GM12891 (cell line): ENCODE measurements around the gene C4orf17.
"Not testable (repeated sequence)": the region's sequence is repeated elsewhere in the genome, so short reads cannot be mapped to it uniquely, and the experiment has no call there.

Source experiments
- DNase-seq: peaks from one replicate; pipeline ENCODE4 v3.0.0; 2011; ENCODE audit warnings: low spot score; ENCODE audit not compliant: insufficient read length
- FAIRE-seq: peaks from 2 replicates; lab custom pipeline; 2011; peaks lifted over from hg19 to GRCh38; lab: Jason Lieb, UNC
- PAX5 ChIP-seq: IDR thresholded peaks from 2 replicates; pipeline ENCODE4 v1.6.1; 2011; ENCODE audit warnings: low read length, moderate library complexity, mild to moderate bottlenecking; ENCODE audit not compliant: insufficient read depth, severe bottlenecking
- POLR2A ChIP-seq: IDR thresholded peaks from 2 replicates; pipeline ENCODE4 v1.6.1; 2011; ENCODE audit warnings: low read depth, low read length, control low read depth
- POLR2AphosphoS5 ChIP-seq: IDR thresholded peaks from 2 replicates; pipeline ENCODE4 v1.6.1; 2011; ENCODE audit warnings: low read depth, low read length, control low read depth
- POU2F2 ChIP-seq: IDR thresholded peaks from 2 replicates; pipeline ENCODE4 v1.6.1; 2011; ENCODE audit warnings: low read depth, mild to moderate bottlenecking, control low read depth, low read length, moderate library complexity
- SPI1 ChIP-seq: IDR thresholded peaks from 2 replicates; pipeline ENCODE4 v1.6.1; 2011; ENCODE audit warnings: low read depth, low read length, control low read depth
- TAF1 ChIP-seq: IDR thresholded peaks from 2 replicates; pipeline ENCODE4 v1.6.1; 2011; ENCODE audit warnings: low read depth, low read length, control low read depth

C4orf17 gene

DNA sequence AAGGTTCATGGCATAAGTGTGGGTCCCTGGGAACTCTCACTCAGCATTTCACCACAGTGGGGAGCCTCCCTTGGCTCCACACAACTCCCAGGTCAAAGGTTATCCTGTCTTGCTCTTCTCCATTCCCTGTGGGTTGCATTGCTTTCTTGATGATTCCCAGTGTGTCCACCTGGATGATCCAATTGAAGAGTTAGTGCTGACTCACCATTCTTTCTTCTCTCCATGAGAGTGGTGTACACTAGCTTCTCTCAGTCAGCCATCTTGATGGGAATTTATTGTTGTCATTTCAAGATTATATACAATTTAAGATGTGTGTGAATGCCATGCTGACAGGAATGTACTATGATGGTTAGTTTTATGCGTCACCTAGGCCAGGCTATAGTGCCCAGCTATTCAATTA lies 25.6 kb upstream of the C4orf17 start:
- DNase-seq (no peak), FAIRE-seq (no peak)
- TF ChIP-seq PAX5 = no peak
- TF ChIP-seq TAF1 = no peak
- TF ChIP-seq POU2F2 = no peak
- TF ChIP-seq POLR2AphosphoS5 = no peak
- TF ChIP-seq POLR2A = no peak
- TF ChIP-seq SPI1 = no peak

DNA sequence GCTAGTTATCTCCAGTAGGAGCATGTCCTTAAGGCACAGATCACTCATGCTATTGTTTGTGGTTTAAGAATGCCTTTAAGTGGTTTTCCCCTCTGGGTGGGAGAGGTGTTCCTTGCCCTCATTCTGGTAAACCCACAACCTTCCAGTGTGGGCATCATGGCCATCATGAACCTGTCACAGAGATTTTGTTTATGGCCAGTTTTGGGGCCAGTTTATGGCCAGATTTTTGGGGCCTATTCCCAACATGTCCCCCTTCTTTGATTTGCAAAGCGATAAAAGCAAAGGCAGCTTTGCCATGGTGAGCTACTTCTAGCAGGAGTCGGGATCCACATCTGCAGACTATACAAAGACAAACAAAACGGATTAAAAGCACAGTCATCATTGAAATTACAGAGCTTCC lies 24.2 kb upstream of the C4orf17 start:
- not testable (repeated sequence) for DNase-seq, FAIRE-seq

DNA sequence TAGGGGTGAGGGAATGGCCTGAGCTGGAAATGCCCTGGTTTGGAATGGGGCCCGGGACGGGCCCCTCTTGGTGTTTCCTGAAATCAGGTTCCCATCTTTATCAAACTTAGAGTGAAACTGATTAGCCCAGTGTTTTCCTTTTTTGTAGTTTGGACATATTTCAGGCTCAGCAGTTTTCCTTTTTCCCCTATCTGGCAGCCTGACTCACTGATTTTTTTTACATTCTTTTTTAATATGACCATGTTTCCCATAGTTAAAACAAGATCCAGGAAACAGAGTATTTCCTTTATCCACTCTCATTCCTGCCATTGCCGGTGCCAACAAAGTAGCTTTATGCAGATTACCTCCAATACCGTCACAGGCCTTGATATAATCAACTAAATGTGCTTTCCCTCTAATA lies 20.5 kb upstream of the C4orf17 start:
- no peak for DNase-seq
- TF ChIP-seq POLR2A (no peak), TAF1 (no peak), POU2F2 (no peak), SPI1 (no peak), POLR2AphosphoS5 (no peak), PAX5 (no peak)
- FAIRE-seq = no peak

DNA sequence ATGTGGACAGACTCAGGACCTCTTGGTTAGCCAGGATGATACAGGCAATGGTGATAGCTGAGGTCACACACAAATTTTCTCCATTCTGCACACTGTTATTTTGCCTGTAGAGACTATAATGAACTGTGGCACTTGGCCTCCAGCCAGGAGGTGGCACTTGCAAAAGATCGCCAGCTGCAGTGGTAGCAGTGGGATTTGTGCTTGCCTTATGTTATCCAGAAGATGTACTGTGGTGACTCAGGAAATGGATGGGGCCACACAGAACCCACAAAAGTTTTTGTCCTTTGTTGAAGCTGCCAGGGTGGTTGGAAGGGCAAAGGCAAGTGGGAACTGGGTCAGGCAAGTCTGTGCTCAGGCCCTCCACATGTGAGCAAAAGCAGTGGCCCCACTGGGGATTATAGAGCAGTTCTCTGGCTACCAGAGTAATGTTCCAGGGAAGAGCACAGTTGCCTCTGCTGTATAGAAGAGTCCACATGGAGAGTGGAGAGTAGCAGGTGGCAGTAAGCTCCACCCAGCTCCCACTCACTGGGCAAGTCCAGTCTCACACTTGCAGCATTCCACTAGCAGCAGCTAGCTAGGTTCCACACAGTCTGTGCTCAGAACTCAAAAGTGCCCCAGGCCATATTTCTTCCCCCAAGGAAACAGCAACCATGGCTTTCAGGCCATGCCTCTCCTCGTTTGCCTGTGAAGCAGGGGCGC lies 5.9 kb upstream of the C4orf17 start:
- TF ChIP-seq TAF1 (no peak), SPI1 (no peak), POLR2AphosphoS5 (no peak), POLR2A (no peak), PAX5 (no peak)
- FAIRE-seq (no peak), DNase-seq (no peak)

DNA sequence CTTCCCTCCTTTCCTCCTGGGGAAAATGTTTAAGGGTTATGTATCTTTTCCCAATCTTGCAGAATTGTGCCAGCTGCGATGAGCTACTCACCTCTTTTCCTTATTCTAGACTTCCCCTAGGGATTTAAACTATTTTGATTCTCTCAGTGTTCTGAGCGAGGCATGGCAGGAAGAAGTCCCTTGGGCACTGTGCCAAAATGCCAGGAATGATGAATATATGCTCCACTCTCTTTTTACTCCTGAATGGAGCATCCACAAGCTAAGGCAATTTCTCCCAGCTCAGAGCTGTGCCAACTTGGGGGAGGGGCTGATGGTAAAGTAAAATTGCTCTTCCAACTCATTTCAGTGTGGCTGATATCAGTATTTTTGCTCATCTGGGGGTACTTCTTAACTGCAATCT lies 4.0 kb upstream of the C4orf17 start:
- no peak for TF ChIP-seq TAF1
- TF ChIP-seq POLR2A = no peak
- TF ChIP-seq PAX5 = no peak
- TF ChIP-seq POLR2AphosphoS5 = no peak
- no peak for TF ChIP-seq SPI1
- no peak for TF ChIP-seq POU2F2
- FAIRE-seq = no peak
- DNase-seq = no peak

DNA sequence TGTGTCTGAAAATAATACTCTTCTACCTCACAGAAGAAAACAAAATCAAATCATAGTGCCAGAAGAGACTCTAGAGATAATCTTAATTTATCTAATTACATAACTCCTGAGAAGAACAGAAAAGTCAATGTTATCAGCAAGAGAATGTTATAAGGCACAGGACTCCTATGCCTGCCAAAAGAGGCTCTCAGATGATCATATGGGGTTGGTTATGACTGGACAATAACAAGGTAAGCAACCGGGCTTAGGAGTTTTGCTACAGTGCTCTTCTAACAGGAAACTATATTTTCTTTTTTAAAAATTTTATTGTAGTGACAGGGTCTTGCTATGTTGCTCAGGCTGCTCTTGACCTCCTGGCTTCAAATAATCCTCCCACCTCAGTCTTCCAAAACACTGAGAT lies 3.5 kb upstream of the C4orf17 start:
- no peak for FAIRE-seq

DNA sequence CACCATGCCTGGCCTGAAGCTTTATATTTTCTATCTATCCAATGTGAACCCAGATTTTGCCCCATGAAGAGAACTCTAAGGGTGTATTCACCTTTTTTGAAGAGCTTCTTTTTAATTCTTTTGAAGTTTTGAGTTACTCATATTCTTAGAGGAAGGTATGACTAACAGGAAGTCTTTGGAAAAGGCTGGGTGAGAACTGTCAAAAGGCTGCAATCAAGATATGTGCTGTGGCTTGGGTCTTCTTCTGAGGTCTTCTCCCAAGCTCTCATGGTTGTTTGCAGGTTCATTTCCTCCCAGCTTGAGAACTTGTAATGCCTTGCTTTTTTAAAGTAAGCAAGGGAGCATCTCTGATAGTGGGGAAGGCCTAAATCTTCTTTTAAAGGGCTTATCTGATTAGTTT lies 3.1 kb upstream of the C4orf17 start:
- FAIRE-seq = no peak
- no peak for DNase-seq
- TF ChIP-seq POLR2A = no peak
- TF ChIP-seq PAX5 = no peak
- no peak for TF ChIP-seq POLR2AphosphoS5
- TF ChIP-seq TAF1 = no peak
- TF ChIP-seq POU2F2 = no peak
- TF ChIP-seq SPI1 = no peak

More for the DNA sequence above, 3.5 kb upstream of the C4orf17 start:
- DNase-seq = no peak
- no peak for TF ChIP-seq PAX5
- no peak for TF ChIP-seq POLR2AphosphoS5
- TF ChIP-seq TAF1 = no peak
- no peak for TF ChIP-seq SPI1
- no peak for TF ChIP-seq POLR2A
- no peak for TF ChIP-seq POU2F2

DNA sequence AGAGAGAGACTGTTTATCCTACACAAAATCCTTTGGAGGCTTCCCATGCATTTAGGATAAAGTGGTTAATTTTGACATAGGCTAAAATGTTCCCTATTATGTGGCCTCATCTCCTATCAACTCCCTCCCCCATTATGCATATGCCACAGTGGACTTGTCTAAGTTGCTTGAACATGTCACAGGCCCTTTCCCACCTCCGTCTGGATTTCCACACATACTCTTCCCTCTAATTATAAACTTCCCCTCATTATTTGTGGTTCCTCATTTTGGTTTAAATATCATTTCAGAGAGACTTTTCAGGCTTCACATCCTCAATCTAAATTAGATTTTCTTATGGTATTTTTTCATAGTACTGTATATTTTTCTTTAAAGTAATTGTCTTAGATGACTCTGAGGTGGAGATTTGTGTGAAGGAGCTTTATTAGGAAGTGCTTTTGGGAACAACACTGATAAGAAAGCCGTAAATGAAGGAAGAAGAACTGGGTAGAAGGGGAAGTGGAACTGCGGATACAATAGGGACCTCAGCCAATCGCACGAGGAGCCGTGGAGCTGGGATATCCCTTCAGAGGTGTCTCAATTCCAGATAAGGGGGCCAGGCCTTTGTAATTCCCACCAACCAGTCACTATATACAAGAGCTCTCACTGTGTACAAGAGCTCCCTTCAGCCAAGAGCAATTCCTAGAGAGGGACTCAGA lies 7.9 kb downstream of the C4orf17 start:
- DNase-seq (no peak), FAIRE-seq (no peak)
- TF ChIP-seq SPI1 (peak; percentile 49), PAX5 (no peak)

DNA sequence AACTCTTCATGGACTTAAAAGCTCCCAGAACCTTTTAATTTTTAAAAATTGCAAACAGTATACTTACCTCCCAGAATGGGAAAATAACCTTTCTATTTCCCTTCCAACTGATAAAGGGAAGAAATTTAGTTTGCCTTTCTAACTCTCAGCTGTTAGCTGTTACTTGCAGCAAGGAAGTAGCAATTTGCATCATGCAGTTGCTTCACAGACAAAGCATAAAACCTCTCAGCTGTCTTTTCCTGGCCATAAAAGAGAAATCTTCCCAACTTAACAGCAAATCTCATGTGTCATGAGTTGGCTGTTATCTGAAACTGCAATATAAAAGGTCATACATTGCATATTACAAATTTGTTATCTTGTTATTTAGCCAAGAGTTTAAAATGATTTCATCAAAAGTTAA lies 18.4 kb downstream of the C4orf17 start:
- TF ChIP-seq POLR2AphosphoS5 = no peak
- no peak for TF ChIP-seq SPI1
- TF ChIP-seq PAX5 = no peak
- TF ChIP-seq POLR2A = no peak
- TF ChIP-seq POU2F2 = no peak
- no peak for TF ChIP-seq TAF1
- DNase-seq (no peak), FAIRE-seq (no peak)

DNA sequence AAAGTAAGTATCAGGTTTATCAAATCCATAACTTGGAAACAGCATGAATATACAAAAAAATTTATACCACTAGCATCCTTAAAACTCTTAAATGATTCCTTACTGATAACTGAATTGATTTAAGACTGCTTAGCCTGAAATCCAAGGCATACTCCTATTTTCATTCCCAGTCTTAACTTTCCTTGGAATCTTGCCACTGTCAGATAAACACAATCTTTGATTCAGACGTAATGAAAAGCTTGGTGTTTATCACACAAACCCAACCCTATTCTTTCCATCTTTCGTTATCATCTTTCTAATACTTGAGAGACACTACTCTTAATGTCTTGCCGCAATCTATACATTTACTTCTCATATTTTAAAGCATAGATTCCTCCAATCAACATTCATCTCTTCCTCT lies 19.1 kb downstream of the C4orf17 start:
- no peak for TF ChIP-seq PAX5
- TF ChIP-seq POLR2A = no peak
- no peak for TF ChIP-seq POLR2AphosphoS5
- TF ChIP-seq SPI1 = no peak
- TF ChIP-seq POU2F2 = no peak
- TF ChIP-seq TAF1 = no peak
- DNase-seq (no peak), FAIRE-seq (no peak)

DNA sequence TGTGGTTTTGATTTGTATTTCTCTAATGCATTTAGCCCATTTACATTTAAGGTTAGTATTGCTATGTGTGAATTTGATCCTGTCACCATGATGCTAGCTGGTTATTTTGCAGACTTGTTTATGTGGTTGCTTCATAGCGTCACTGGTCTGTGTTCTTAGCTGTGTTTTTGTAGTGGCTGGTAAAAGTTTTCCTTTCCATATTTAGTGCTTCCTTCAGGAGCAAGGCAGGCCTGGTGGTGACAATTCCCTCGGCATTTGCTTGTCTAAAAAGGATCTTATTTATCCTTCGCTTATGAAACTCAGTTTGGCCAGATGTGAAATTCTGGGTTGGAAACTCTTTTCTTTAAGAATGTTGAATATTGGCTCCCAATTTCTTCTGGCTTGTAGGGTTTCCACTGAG lies 23.9 kb downstream of the C4orf17 start:
- not testable (repeated sequence) for DNase-seq, FAIRE-seq
